Measurements from ENCODE around the gene CDC14A. TPM values are rescaled to one million over a fixed set of nuclear protein-coding genes. Genes with fewer than 3 reads are reported as not detected.

Gene CDC14A
- total and polyA plus RNA-seq, 9 donors, result 3.8 to 6.6 (median 4.6) TPM

DNA sequence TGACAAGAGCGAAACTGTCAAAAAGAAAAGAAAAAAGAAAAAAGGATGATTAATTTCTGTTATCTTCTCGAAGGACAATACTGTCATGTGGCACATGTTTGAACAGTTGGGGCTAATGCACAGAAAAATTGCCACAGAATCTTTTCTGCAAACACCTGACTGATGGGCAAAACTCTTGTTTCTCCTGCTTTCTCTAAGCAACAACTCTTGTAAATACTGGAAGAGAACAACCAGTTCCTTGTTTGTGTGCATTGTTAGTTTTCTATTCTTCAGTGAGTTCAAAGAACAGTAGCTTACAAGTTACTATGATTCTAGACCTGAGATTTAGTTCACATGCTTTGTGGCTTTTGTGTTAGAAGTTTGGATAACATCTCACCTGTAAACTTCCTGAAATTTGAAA lies 60.7 kb downstream of the CDC14A start:
- no peaks in the 10 kb centered on the region for H3K4me1 ChIP-seq (ENCODE audit: control insufficient read depth, insufficient read depth, low read length)
- no peak overlapping the region for H3K27ac ChIP-seq (ENCODE audit: low read length)
- 100% methylated on average over 2 of the region's 2 CpGs for whole genome bisulfite sequencing (ENCODE audit: insufficient coverage)
- no peaks in the 10 kb centered on the region for H3K36me3 ChIP-seq (ENCODE audit: control insufficient read depth, insufficient read depth, low read length)
- no peak for DNase-seq
- H3K4me3 ChIP-seq (ENCODE audit: low read length), result no peak overlapping the region
- no peaks in the 10 kb centered on the region for H3K9me3 ChIP-seq (replicated peaks; ENCODE audit: control insufficient read depth, low read depth, low read length)
- H3K27me3 ChIP-seq (ENCODE audit: control insufficient read depth, insufficient read depth, low read length), result no peaks in the 10 kb centered on the region

DNA sequence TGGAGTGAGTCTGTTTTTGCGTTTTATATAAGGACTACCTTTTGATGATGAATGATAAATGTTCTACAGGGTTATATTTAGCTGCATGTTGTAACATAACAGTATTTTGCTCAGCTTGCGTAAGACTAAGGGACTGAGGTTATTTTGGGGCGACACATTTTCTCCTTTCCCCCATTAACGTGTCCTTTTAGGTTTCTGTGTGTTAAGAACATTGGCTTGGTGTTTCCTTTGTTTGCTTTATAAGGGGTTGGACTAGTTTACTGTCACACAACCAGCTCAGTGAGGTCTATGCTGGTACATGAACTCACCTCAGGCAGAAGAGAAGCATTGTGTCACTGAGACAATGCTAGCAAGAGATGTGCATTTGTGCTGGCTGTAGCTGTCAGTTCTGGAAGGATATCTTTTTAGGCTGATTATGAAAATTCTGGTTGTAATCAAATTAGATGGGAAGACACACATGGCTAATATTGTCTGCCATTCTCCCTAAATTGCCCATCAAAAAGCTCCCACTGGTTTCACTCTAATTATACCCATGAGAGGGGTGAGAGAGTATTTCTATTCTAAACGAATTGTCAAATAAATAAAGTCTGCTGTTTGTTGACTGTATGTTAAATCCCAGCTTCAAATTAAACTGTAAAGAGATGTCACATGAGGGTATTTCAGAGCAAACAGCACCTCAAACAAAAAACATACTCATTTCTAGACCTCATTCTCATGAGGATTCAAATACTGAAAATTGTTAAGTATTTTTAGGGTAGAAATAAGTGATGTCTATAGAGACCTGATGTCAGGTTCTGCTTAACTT lies 62.6 kb downstream of the CDC14A start:
- H3K4me1 ChIP-seq (ENCODE audit: control insufficient read depth, insufficient read depth, low read length), result no peaks in the 10 kb centered on the region
- no peak overlapping the region for H3K4me3 ChIP-seq (ENCODE audit: low read length)
- H3K27me3 ChIP-seq (ENCODE audit: control insufficient read depth, insufficient read depth, low read length), result no peaks in the 10 kb centered on the region
- no peak overlapping the region for H3K27ac ChIP-seq (ENCODE audit: low read length)
- H3K9me3 ChIP-seq (replicated peaks; ENCODE audit: control insufficient read depth, low read depth, low read length), result no peaks in the 10 kb centered on the region
- no peak for DNase-seq
- H3K36me3 ChIP-seq (ENCODE audit: control insufficient read depth, insufficient read depth, low read length), result no peaks in the 10 kb centered on the region
- no CpG with 5 or more reads among the region's 5 CpGs for WGBS (ENCODE audit: insufficient coverage)

DNA sequence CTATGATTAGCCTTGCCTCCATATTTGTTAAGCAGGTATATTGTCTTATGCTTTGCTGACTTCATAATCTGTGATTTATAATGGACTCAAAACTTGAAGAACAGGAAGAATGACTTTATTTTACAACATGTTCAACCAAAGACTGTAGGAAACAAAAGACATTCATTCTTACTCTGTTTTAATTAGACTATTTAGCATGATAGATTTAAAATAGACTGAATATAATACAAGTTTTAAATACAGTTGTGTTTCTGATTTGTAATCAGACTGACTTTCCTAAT lies 63.1 kb downstream of the CDC14A start:
- Histone ChIP-seq H3K4me1 (ENCODE audit: control insufficient read depth, insufficient read depth, low read length) (no peaks in the 10 kb centered on the region), H3K4me3 (ENCODE audit: low read length) (no peak overlapping the region), H3K27ac (ENCODE audit: low read length) (no peak overlapping the region), H3K27me3 (ENCODE audit: control insufficient read depth, insufficient read depth, low read length) (no peaks in the 10 kb centered on the region), H3K36me3 (ENCODE audit: control insufficient read depth, insufficient read depth, low read length) (no peaks in the 10 kb centered on the region), H3K9me3 (replicated peaks; ENCODE audit: control insufficient read depth, low read depth, low read length) (no peaks in the 10 kb centered on the region)
- DNase-seq, result no peak

DNA sequence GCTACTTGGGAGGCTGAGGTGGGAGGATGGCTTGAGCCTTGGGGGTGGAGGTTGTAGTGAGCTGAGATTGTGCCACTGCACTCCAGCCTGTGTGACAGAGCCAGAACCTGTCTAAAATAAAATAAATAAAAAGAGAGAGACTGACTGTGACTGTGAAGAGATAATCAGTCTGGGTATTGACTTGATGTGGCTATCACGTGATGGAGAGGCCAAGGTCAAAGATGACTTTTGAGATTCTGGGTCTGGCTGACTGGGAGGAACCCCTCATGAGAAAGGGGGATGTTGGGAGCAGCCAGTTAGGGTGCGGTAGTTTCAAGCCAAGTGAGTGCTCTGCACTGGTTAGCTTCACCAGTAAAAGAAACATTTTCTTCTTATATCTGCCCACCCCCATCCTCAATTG lies 66.8 kb downstream of the CDC14A start:
- DNase-seq, result no peak
- H3K27ac ChIP-seq (ENCODE audit: low read length), result no peak overlapping the region
- H3K4me3 ChIP-seq (ENCODE audit: low read length), result no peak overlapping the region
- WGBS (ENCODE audit: insufficient coverage), result 93% methylated on average over 1 of the region's 2 CpGs
- H3K27me3 ChIP-seq (ENCODE audit: control insufficient read depth, insufficient read depth, low read length), result no peaks in the 10 kb centered on the region
- no peaks in the 10 kb centered on the region for H3K4me1 ChIP-seq (ENCODE audit: control insufficient read depth, insufficient read depth, low read length)
- no peaks in the 10 kb centered on the region for H3K9me3 ChIP-seq (replicated peaks; ENCODE audit: control insufficient read depth, low read depth, low read length)
- H3K36me3 ChIP-seq (ENCODE audit: control insufficient read depth, insufficient read depth, low read length), result peaks cover 2% of the 10 kb centered on the region

DNA sequence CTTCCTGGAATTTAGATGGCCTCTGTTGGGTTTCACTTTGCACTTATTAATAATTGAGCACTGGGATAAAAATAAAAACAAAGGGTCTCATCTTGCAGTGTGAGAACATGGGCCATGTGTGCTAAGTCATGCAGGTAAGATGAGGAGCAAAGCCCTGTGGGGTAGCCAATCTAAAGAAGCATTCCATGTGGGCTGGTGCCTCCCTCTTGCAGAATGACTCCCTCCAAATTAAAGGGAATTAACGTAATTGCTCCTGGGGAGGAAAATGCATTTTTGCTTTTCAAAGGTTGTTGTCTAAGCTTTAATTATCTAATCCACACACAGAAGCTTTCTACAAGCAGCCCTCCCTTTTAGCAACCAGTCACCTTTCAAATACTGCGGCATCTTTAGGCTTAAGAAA lies 69.8 kb downstream of the CDC14A start:
- no peak for DNase-seq
- no peaks in the 10 kb centered on the region for H3K4me1 ChIP-seq (ENCODE audit: control insufficient read depth, insufficient read depth, low read length)
- no peaks in the 10 kb centered on the region for H3K9me3 ChIP-seq (replicated peaks; ENCODE audit: control insufficient read depth, low read depth, low read length)
- H3K27ac ChIP-seq (ENCODE audit: low read length), result no peak overlapping the region
- peaks cover 4% of the 10 kb centered on the region for H3K36me3 ChIP-seq (ENCODE audit: control insufficient read depth, insufficient read depth, low read length)
- no peak overlapping the region for H3K4me3 ChIP-seq (ENCODE audit: low read length)
- WGBS (ENCODE audit: insufficient coverage), result no CpG with 5 or more reads among the region's 2 CpGs
- H3K27me3 ChIP-seq (ENCODE audit: control insufficient read depth, insufficient read depth, low read length), result no peaks in the 10 kb centered on the region

DNA sequence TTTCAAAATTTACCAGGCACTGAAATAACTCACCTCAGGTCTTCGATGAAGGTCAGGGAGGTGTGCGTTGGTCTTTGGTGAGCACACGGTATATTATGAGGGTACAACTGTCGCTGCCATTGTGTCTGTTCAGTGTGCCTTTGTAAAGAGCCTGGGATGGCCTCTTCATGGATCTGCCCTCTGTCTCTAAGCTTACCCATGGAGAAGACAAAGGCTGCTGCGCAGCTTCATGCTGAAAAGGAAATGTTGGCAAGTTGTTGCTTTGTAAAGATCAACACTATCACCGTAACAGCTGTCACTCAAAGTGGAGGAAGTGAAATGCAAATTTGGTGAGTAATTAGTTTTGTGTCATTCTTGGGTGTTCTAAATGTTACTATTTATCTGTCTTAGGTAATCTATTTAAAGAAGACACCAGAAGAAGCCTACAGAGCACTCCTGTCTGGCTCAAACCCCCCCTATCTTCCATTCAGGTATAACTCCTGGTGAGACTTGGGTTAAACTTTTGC lies 71.6 kb downstream of the CDC14A start:
- WGBS (ENCODE audit: insufficient coverage), result 100% methylated on average over 3 of the region's 6 CpGs
- Histone ChIP-seq H3K27me3 (ENCODE audit: control insufficient read depth, insufficient read depth, low read length) (no peaks in the 10 kb centered on the region), H3K4me3 (ENCODE audit: low read length) (no peak overlapping the region), H3K9me3 (replicated peaks; ENCODE audit: control insufficient read depth, low read depth, low read length) (no peaks in the 10 kb centered on the region), H3K4me1 (ENCODE audit: control insufficient read depth, insufficient read depth, low read length) (no peaks in the 10 kb centered on the region), H3K36me3 (ENCODE audit: control insufficient read depth, insufficient read depth, low read length) (peaks cover 4% of the 10 kb centered on the region), H3K27ac (ENCODE audit: low read length) (no peak overlapping the region)
- DNase-seq, result no peak

DNA sequence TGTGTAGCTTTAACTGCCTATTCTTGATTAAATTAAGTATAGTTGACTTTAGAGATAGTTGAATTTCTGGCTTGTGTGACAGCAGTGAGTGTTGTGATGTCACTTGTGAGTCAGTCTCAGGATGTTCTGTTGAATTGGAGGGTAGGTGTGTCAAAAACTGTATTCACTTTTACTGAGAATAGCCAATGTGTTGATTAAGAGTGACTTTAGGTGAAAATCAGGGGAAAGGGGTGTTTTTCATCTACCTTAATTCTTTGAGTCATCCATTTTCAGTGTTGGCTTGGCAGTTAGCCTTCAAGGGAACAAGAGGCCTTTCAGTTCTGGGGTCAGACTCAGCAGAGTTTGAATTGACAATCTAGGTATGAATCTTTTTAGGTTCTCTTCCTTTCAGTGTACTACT lies 75.9 kb downstream of the CDC14A start:
- Histone ChIP-seq H3K27ac (ENCODE audit: low read length) (no peak overlapping the region), H3K4me3 (ENCODE audit: low read length) (no peak overlapping the region), H3K4me1 (ENCODE audit: control insufficient read depth, insufficient read depth, low read length) (no peaks in the 10 kb centered on the region), H3K36me3 (ENCODE audit: control insufficient read depth, insufficient read depth, low read length) (peaks cover 4% of the 10 kb centered on the region), H3K27me3 (ENCODE audit: control insufficient read depth, insufficient read depth, low read length) (no peaks in the 10 kb centered on the region), H3K9me3 (replicated peaks; ENCODE audit: control insufficient read depth, low read depth, low read length) (no peaks in the 10 kb centered on the region)
- no peak for DNase-seq

DNA sequence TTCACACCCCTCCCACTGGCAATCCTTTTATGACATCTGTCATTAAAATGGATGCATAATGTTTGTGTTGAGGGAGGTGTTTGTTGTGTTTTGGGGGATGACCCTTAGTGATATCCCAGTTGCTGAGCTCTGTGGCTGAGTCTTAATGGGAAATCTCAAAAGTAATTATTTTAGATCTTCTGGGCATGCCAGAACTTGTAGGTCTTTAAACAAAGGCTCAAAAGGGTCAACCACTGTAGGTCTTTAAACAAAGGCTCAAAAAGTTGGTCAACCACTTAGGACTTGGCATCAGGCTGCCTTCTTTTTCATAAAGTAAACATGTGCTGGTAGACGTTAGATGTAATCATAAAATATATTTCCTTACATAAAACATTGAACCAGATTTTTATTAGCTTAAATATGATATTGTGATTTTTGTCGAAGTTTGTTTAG lies 78.0 kb downstream of the CDC14A start:
- no peaks in the 10 kb centered on the region for H3K9me3 ChIP-seq (replicated peaks; ENCODE audit: control insufficient read depth, low read depth, low read length)
- H3K36me3 ChIP-seq (ENCODE audit: control insufficient read depth, insufficient read depth, low read length), result peaks cover 2% of the 10 kb centered on the region
- no CpG with 5 or more reads among the region's 2 CpGs for WGBS (ENCODE audit: insufficient coverage)
- H3K27ac ChIP-seq (ENCODE audit: low read length), result no peak overlapping the region
- no peaks in the 10 kb centered on the region for H3K27me3 ChIP-seq (ENCODE audit: control insufficient read depth, insufficient read depth, low read length)
- no peak overlapping the region for H3K4me3 ChIP-seq (ENCODE audit: low read length)
- no peaks in the 10 kb centered on the region for H3K4me1 ChIP-seq (ENCODE audit: control insufficient read depth, insufficient read depth, low read length)
- no peak for DNase-seq

DNA sequence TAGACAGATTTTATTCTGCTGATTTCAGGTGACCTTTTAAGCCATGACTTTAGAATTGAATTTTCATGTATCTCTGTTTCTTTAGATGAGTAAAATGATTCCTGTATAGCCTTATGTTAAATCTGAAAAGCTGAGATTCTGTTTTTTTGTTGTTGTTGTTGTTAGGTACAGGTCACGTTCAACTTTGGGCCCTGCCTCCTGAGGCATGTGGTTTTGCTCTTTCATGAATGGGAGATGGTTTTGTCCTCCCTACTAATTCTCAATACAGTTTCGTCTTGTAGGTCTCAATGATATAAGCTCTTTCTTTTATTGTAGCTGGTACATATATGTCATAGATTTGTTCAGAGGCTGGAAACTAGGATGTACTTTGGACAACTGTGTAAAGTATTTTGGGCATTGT lies 79.6 kb downstream of the CDC14A start:
- H3K27ac ChIP-seq (ENCODE audit: low read length), result no peak overlapping the region
- no peaks in the 10 kb centered on the region for H3K9me3 ChIP-seq (replicated peaks; ENCODE audit: control insufficient read depth, low read depth, low read length)
- no peaks in the 10 kb centered on the region for H3K36me3 ChIP-seq (ENCODE audit: control insufficient read depth, insufficient read depth, low read length)
- no peak overlapping the region for H3K4me3 ChIP-seq (ENCODE audit: low read length)
- no peak for DNase-seq
- no peaks in the 10 kb centered on the region for H3K4me1 ChIP-seq (ENCODE audit: control insufficient read depth, insufficient read depth, low read length)
- WGBS (ENCODE audit: insufficient coverage), result no CpG with 5 or more reads among the region's 2 CpGs
- H3K27me3 ChIP-seq (ENCODE audit: control insufficient read depth, insufficient read depth, low read length), result no peaks in the 10 kb centered on the region

DNA sequence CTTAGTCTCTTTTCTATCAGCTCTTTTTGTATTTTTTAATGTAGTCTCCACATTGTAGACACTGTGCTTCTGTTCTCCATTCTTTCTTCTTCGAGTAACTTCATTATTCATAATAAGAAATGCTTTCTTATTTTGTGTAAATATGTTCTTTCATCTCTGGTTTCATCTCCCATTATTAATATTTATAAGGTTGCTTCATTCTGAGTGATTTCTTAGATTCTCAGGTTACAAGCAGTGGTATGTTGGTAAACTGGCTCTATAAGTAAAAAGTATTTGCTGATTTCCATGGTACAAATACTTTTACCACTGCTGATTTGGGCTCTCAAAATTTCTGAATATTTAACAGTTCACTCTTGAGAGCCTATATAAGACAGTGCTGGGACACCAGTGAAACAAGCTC lies 81.3 kb downstream of the CDC14A start:
- no peaks in the 10 kb centered on the region for H3K27me3 ChIP-seq (ENCODE audit: control insufficient read depth, insufficient read depth, low read length)
- WGBS (ENCODE audit: insufficient coverage), result no CpG with 5 or more reads among the region's 1 CpG
- no peaks in the 10 kb centered on the region for H3K4me1 ChIP-seq (ENCODE audit: control insufficient read depth, insufficient read depth, low read length)
- no peak overlapping the region for H3K4me3 ChIP-seq (ENCODE audit: low read length)
- DNase-seq, result no peak
- no peak overlapping the region for H3K27ac ChIP-seq (ENCODE audit: low read length)
- H3K9me3 ChIP-seq (replicated peaks; ENCODE audit: control insufficient read depth, low read depth, low read length), result no peaks in the 10 kb centered on the region
- H3K36me3 ChIP-seq (ENCODE audit: control insufficient read depth, insufficient read depth, low read length), result no peaks in the 10 kb centered on the region

DNA sequence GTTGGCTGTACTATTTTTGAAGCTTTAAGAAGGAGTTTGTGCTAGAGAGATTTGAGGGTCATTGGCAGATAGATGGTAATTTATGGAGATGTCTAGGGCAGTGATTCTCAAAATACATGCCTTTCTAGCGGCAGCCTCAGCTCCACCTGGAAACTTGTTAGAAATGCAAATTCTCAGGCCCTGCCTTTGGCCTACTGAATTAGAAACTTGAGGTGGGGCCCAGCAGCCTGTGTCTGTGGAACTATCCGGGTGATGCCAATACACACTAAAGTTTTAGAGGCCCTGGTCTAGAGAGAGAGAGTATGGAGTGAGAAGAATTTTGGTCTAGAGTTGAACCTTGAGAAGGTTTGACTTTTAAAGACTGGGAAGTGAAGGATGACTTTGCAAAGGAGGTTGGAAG lies 82.5 kb downstream of the CDC14A start:
- Histone ChIP-seq H3K9me3 (replicated peaks; ENCODE audit: control insufficient read depth, low read depth, low read length) (no peaks in the 10 kb centered on the region), H3K36me3 (ENCODE audit: control insufficient read depth, insufficient read depth, low read length) (no peaks in the 10 kb centered on the region), H3K27ac (ENCODE audit: low read length) (no peak overlapping the region), H3K4me1 (ENCODE audit: control insufficient read depth, insufficient read depth, low read length) (no peaks in the 10 kb centered on the region), H3K4me3 (ENCODE audit: low read length) (no peak overlapping the region), H3K27me3 (ENCODE audit: control insufficient read depth, insufficient read depth, low read length) (no peaks in the 10 kb centered on the region)
- WGBS (ENCODE audit: insufficient coverage), result 85% methylated on average over 2 of the region's 2 CpGs
- no peak for DNase-seq

Data from muscle of leg (tissue), 11 donors.